Esophagus squamous epithelium (tissue), 5 donors: ENCODE measurements around the gene PRSS36. TPM values are rescaled to one million over a fixed set of nuclear protein-coding genes. Genes with fewer than 3 reads are reported as not detected.

Source experiments
- DNase-seq: peaks from one replicate; lab custom pipeline; 2025; lab: John Stamatoyannopoulos, UW
- H3K27ac ChIP-seq, 4 donors: fragments of 200-600 bp; sonication (generic); one replicate each; pipeline ENCODE4 v1.5.1; 2016 to 2019; ENCODE audit warnings: mild to moderate bottlenecking in 1 of 4
- H3K27me3 ChIP-seq, 4 donors: fragments of 200-600 bp; sonication (generic); 1 replicate in 3 of 4; 2 replicates in 1 of 4; pipeline versions ENCODE4 v1.5.1 to v1.6.0; 2017 to 2021; ENCODE audit warnings: antibody characterized with exemption in 1 of 4
- H3K36me3 ChIP-seq, 3 donors: fragments of 200-600 bp; sonication (generic); one replicate each; pipeline ENCODE4 v1.5.1; 2016 to 2019
- H3K4me1 ChIP-seq, 3 donors: fragments of 200-600 bp; sonication (generic); one replicate each; pipeline ENCODE4 v1.5.1; 2017 to 2019
- H3K4me3 ChIP-seq, 4 donors: fragments of 200-600 bp; sonication (generic); 1 replicate in 3 of 4; 2 replicates in 1 of 4; pipeline ENCODE4 v1.5.1; 2016 to 2019; ENCODE audit warnings: mild to moderate bottlenecking in 2 of 4, moderate library complexity in 1 of 4
- H3K9me3 ChIP-seq, 3 donors: fragments of 200-600 bp; sonication (generic); one replicate each; pipeline ENCODE4 v1.5.1; 2016 to 2019
- POLR2A ChIP-seq, 4 donors: fragments of 450-650 bp; IDR thresholded peaks; one replicate each; pipeline ENCODE4 v1.6.1; 2017; ENCODE audit warnings: antibody characterized with exemption in 4 of 4, mild to moderate bottlenecking in 4 of 4, moderate library complexity in 3 of 4
- WGBS, 2 donors: methylation state at CpG; one replicate each; pipeline ENCODE4 v1.1.5; 2018; 5-methylcytosine and 5-hydroxymethylcytosine counted together
- intact Hi-C: fragments of 100-400 bp; cut with DNase I; formaldehyde crosslinking; loops from one replicate; pipeline ENCODE4 v1.15.0; 2022
- total RNA-seq, 4 donors: library from RNA; depleted of rRNA; stranded (reverse); fragments of >200 nt; gene quantifications; one replicate each; pipeline ENCODE4 v1.1.0, GENCODE V29; 2016
- TF ChIP-seq, protein P1 (sequence below), 6 experiments: fragments of 450-650 bp in 4 of 6; fragments of 200-600 bp in 2 of 6; sonication (generic) in 2 of 6; IDR thresholded peaks; one replicate each; pipeline ENCODE4 v1.5.1; 2016 to 2019; ENCODE audit warnings: antibody characterized with exemption in 6 of 6, mild to moderate bottlenecking in 4 of 6, moderate library complexity in 4 of 6
- donor health status: DM: yes; HTN: yes; CAD: no.

Gene PRSS36
- total RNA-seq, 4 donors from 2014 or later: 0.38 to 4.2 (median 1.9) TPM

DNA sequence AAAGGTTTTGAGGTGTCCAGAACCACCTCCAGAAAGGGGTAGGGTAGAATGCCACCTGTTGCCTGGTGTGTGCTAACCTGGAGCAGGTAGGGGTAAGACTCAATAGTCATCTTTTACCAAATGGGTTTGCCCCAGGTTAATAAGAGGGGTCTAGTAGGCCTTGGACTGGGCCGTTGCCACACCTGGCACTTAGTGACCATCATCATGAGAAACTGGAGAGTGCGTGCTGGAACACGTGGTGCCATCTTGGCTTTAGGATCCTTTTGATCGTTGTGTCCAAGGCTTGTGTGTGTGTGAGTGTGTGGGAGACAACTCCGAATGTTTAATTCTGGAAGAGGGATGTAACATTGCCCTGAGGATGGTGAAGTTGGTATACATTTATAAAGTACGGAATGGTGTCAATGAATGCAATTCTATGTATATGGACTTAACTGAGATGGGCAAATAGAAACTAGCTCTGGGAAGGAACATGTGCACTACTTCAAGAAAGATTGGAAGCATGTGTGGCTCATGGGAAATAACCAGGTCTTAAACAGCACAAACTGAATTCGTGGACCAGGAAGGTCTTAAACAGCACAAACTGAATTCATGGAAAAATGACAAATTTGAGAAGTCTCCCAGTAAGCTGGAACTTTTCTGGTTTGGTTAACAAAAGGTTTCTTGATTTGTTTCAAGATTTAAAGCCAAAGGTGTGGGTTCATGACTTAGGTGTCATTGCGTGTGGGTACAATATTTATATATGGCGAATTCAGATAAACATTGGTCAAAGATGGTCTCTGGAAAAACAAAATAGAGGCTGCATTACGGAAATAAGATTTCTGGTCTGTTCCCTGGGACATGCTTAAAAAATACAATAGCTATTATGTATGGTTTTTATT is 37.3 kb upstream of the PRSS36 start:
- Histone ChIP-seq H3K27me3 (no peaks in the 10 kb centered on the region), H3K27ac (no peak overlapping the region), H3K36me3 (peaks cover 49 to 100% (median 86%) of the 10 kb centered on the region in 3 donors), H3K9me3 (no peaks in the 10 kb centered on the region), H3K4me1 (peaks cover 8 to 48% (median 20%) of the 10 kb centered on the region in 3 donors), H3K4me3 (no peak overlapping the region)
- DNase-seq: no peak
- intact Hi-C loops: no loop called here
- WGBS, 2 donors: 74 to 88% methylated on average over 9 to 10 of the region's 10 CpGs
- TF ChIP-seq POLR2A (IDR thresholded peaks at IDR 0.05): no peak
- TF ChIP-seq, protein P1, sequence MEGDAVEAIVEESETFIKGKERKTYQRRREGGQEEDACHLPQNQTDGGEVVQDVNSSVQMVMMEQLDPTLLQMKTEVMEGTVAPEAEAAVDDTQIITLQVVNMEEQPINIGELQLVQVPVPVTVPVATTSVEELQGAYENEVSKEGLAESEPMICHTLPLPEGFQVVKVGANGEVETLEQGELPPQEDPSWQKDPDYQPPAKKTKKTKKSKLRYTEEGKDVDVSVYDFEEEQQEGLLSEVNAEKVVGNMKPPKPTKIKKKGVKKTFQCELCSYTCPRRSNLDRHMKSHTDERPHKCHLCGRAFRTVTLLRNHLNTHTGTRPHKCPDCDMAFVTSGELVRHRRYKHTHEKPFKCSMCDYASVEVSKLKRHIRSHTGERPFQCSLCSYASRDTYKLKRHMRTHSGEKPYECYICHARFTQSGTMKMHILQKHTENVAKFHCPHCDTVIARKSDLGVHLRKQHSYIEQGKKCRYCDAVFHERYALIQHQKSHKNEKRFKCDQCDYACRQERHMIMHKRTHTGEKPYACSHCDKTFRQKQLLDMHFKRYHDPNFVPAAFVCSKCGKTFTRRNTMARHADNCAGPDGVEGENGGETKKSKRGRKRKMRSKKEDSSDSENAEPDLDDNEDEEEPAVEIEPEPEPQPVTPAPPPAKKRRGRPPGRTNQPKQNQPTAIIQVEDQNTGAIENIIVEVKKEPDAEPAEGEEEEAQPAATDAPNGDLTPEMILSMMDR (IDR thresholded peaks at IDR 0.05): no peak

DNA sequence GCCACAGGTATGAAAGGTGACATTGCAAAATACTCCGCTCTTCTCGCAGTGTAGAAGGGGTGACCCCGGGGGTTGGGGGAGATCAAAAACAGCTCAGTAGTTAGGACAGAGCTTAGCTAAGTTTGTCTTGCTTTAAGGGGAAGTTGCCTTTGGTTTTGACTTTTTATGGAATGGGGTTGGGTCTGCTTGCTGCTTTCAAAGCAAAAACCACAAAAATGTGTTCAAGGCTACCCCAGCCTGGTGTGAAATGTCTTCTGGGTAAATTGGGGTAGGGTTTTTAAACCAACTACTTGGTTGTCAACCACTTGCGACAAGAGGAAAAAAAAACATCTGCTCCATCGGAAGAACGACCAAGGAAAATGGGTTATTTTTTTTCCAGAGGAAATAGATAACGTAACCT is 36.3 kb upstream of the PRSS36 start:
- 65 to 72% methylated on average over 7 of the region's 7 CpGs for WGBS, 2 donors

GRCh38 chr16:31185339-31185738 is 35.5 kb upstream of the PRSS36 start:
- Histone ChIP-seq H3K4me3 (no peak overlapping the region), H3K4me1 (peaks cover 18 to 63% (median 28%) of the 10 kb centered on the region in 3 donors), H3K9me3 (no peaks in the 10 kb centered on the region), H3K27me3 (no peaks in the 10 kb centered on the region), H3K27ac (no peak overlapping the region), H3K36me3 (peaks cover 36 to 83% (median 68%) of the 10 kb centered on the region in 3 donors)
- no peak for DNase-seq
- 60 to 70% methylated on average over 5 of the region's 5 CpGs for WGBS, 2 donors
- intact Hi-C loops: no loop called here
- TF ChIP-seq, protein P1 (IDR thresholded peaks at IDR 0.05): no peak
- no peak for TF ChIP-seq POLR2A (IDR thresholded peaks at IDR 0.05)

More for the DNA sequence above, 36.3 kb upstream of the PRSS36 start:
- Histone ChIP-seq H3K27ac (no peak overlapping the region), H3K9me3 (no peaks in the 10 kb centered on the region), H3K27me3 (no peaks in the 10 kb centered on the region), H3K4me1 (peaks cover 18 to 58% (median 28%) of the 10 kb centered on the region in 3 donors), H3K36me3 (peaks cover 42 to 91% (median 76%) of the 10 kb centered on the region in 3 donors), H3K4me3 (no peak overlapping the region)
- intact Hi-C loops: no loop called here
- TF ChIP-seq POLR2A (IDR thresholded peaks at IDR 0.05): no peak
- TF ChIP-seq, protein P1 (IDR thresholded peaks at IDR 0.05): no peak
- no peak for DNase-seq

- intact Hi-C loops: no loop called here
- Histone ChIP-seq H3K4me3 (no peak overlapping the region), H3K27me3 (no peaks in the 10 kb centered on the region), H3K36me3 (peaks cover 32 to 78% (median 64%) of the 10 kb centered on the region in 3 donors), H3K27ac (no peak overlapping the region), H3K9me3 (no peaks in the 10 kb centered on the region), H3K4me1 (peaks cover 18 to 63% (median 28%) of the 10 kb centered on the region in 3 donors)
- TF ChIP-seq, protein P1 (IDR thresholded peaks at IDR 0.05): no peak
- no peak for TF ChIP-seq POLR2A (IDR thresholded peaks at IDR 0.05)
- WGBS, 2 donors: 75 to 81% methylated on average over 3 of the region's 14 CpGs
- DNase-seq: no peak
Measured at GRCh38 chr16:31184888-31185287, 35.0 kb upstream of the PRSS36 start.
